Bronchial epithelial cell (primary cell): ENCODE measurements around the gene SH2D5. TPM values are rescaled to one million over a fixed set of nuclear protein-coding genes. Genes with fewer than 3 reads are reported as not detected.

ENCODE experiments used
- DNase-seq: peaks from one replicate; pipeline ENCODE4 v3.0.0-alpha.2; 2010; ENCODE audit warnings: low read depth
- FAIRE-seq: peaks from 2 replicates; lab custom pipeline; 2011; peaks lifted over from hg19 to GRCh38; lab: Jason Lieb, UNC
- H3K27me3 ChIP-seq: 2 replicates; pipeline ENCODE4 v1.5.1; 2011; ENCODE audit warnings: low read length; ENCODE audit not compliant: control insufficient read depth, insufficient read depth
- H3K36me3 ChIP-seq: 2 replicates; pipeline ENCODE4 v1.5.1; 2011; ENCODE audit warnings: low read length; ENCODE audit not compliant: control insufficient read depth, insufficient read depth
- H3K4me3 ChIP-seq: 2 replicates; pipeline ENCODE4 v1.5.1; 2011; ENCODE audit warnings: mild to moderate bottlenecking, low read depth, low read length, control low read depth
- total RNA-seq: library from RNA; depleted of rRNA; stranded (reverse); fragments of >200 nt; gene quantifications from 2 replicates; pipeline ENCODE4 v1.2.1, GENCODE V29; 2014
- TF ChIP-seq, protein P1 (sequence below): IDR thresholded peaks from 2 replicates; pipeline ENCODE4 v1.5.1; 2011; ENCODE audit warnings: mild to moderate bottlenecking, moderate library complexity, low read length, control low read depth, inconsistent platforms; ENCODE audit not compliant: insufficient read depth, severe bottlenecking

SH2D5 gene
- total RNA-seq, 1 donor from 2014 or later: 55.3 TPM

DNA sequence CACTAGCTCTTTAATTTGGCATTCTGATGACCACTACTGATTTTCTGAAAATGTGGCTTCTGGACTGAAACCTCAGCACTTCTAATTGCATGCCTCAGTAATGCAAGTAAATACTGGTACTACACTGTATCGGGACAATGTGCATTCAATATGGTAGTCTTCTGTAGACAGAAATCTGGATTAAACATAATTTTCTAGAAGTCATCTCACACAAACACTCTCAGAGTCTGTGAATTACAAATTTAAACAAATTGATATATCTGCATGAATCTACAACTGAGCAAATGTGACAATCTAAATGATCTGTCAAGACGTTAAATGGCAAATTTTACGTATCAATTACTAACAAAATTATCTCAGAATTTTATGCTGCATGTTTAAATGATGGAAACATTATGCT lies 30.9 kb upstream of the SH2D5 start:
- no peaks in the 10 kb centered on the region for H3K27me3 ChIP-seq
- FAIRE-seq (no peak), DNase-seq (no peak)
- TF ChIP-seq, protein P1, sequence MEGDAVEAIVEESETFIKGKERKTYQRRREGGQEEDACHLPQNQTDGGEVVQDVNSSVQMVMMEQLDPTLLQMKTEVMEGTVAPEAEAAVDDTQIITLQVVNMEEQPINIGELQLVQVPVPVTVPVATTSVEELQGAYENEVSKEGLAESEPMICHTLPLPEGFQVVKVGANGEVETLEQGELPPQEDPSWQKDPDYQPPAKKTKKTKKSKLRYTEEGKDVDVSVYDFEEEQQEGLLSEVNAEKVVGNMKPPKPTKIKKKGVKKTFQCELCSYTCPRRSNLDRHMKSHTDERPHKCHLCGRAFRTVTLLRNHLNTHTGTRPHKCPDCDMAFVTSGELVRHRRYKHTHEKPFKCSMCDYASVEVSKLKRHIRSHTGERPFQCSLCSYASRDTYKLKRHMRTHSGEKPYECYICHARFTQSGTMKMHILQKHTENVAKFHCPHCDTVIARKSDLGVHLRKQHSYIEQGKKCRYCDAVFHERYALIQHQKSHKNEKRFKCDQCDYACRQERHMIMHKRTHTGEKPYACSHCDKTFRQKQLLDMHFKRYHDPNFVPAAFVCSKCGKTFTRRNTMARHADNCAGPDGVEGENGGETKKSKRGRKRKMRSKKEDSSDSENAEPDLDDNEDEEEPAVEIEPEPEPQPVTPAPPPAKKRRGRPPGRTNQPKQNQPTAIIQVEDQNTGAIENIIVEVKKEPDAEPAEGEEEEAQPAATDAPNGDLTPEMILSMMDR: no peak
- peaks cover 26% of the 10 kb centered on the region for H3K36me3 ChIP-seq
- H3K4me3 ChIP-seq: no peak overlapping the region

DNA sequence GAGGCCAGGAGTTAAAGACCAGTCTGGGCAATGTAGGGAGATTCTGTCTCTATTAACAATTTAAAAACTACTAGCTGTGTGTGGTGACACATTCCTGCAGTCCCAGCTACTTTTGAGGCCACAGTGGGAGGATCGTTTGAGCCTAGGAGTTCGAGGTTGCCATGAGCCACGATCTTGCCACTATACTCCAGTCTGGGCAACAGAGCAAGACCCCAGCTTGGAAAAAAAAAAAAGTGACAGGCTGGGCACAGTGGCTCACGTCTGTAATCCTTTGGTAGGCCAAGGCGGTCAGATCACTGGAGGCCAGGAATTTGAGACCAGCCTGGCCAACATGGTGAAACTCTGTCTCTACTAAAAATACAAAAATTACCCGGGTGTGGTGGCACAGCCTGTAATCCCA lies 27.8 kb upstream of the SH2D5 start:
- H3K27me3 ChIP-seq: no peaks in the 10 kb centered on the region
- H3K4me3 ChIP-seq: no peak overlapping the region
- FAIRE-seq (no peak), DNase-seq (no peak)
- H3K36me3 ChIP-seq: peaks cover 16% of the 10 kb centered on the region
- TF ChIP-seq, protein P1: no peak

DNA sequence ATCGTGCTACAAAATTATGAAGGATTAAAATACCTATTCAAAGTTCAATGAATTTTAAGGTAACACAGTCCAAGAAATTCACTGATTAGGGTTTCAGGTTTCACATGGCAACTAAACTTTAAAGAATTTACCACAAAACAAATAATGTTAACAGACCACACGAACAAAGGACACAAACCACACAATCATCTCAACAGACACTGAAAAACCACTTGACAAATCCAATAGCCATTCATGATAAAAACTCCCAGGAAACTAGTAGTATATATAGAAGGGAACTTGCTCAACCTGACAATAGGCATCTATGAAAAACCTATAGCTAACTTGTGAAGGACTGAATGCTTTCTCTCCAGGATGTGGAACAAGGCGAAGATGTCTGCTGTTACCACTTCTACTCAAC lies 21.1 kb upstream of the SH2D5 start:
- DNase-seq: peak; percentile 26
- TF ChIP-seq, protein P1: no peak
- Histone ChIP-seq H3K36me3 (peaks cover 8% of the 10 kb centered on the region), H3K27me3 (no peaks in the 10 kb centered on the region), H3K4me3 (no peak overlapping the region)
- FAIRE-seq: no peak

DNA sequence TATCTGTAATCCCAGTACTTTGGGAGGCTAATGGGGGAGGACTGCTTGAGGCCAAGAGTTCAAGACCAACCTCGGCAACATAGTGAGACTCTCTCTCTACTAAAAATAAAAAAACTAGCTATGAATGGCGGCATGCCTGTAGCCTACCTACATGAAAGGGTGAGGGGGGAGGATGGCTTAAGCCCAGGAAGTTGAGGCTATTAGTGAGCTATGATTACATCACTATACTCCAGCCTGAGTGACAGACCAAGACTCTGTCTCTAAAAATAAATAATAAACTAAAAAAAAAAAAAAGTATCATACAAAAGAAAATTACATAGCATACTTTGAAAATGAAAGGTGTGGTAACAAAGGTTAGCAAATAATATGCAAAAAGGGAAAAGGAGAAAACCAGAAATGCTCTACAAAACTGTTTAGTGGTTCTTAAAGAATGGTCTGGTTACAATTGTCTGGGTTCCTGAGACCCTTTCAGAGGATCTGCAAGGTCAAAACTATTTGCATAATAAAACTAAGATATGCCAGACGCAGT lies 19.0 kb upstream of the SH2D5 start:
- Histone ChIP-seq H3K27me3 (no peaks in the 10 kb centered on the region), H3K36me3 (peaks cover 9% of the 10 kb centered on the region), H3K4me3 (no peak overlapping the region)
- FAIRE-seq (no peak), DNase-seq (no peak)
- TF ChIP-seq, protein P1: no peak

DNA sequence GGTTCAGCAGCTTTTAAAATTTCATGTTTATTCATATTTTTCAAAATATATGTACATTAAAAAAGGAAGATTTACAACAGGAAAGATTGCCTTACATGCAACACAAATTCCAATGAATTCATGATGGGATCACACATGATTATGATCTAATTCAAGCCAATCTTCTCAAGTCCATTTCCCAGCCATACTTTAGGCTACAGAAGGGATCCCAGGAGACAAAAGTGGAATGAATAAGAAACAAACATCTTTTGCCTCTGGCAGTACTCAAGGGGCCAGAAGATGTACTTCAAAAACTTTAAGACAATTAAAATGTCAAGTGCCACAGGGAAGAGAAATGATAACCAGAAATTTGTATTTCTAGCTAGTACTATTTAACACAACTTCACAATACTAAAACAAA lies 10.2 kb upstream of the SH2D5 start:
- Histone ChIP-seq H3K27me3 (no peaks in the 10 kb centered on the region), H3K36me3 (peaks cover 9% of the 10 kb centered on the region), H3K4me3 (no peak overlapping the region)
- FAIRE-seq (no peak), DNase-seq (no peak)
- TF ChIP-seq, protein P1: no peak

DNA sequence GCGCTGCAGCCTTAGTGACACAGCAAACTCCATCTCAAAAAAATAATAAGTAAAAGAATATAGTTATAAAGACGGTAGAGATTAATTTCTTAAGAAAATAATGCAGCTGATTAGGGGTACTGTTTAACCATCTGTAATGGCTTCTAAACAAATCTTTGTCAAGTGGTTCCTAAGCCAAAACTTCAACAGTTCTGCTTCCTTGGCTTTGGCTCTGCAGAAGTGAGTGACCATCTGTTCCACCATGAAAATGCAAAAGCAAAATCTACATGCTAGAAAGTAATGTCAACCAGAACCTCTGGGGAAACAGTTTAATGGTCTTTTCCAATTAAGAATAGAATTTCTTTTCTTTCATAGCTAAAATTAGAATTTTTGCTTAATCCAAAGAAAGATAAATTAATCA lies 8.3 kb upstream of the SH2D5 start:
- FAIRE-seq: no peak
- H3K27me3 ChIP-seq: no peaks in the 10 kb centered on the region
- no peak for DNase-seq
- no peak overlapping the region for H3K4me3 ChIP-seq
- TF ChIP-seq, protein P1: no peak
- H3K36me3 ChIP-seq: peaks cover 6% of the 10 kb centered on the region
